ENCODE results near the gene HIGD1B.
A peak's percentile ranks its signal among the peaks of the same experiment; 100 is the strongest.

Gene HIGD1B

GRCh38 chr17:44840274-44840673, 7.4 kb upstream of the HIGD1B start:
- TF ChIP-seq, protein P1, sequence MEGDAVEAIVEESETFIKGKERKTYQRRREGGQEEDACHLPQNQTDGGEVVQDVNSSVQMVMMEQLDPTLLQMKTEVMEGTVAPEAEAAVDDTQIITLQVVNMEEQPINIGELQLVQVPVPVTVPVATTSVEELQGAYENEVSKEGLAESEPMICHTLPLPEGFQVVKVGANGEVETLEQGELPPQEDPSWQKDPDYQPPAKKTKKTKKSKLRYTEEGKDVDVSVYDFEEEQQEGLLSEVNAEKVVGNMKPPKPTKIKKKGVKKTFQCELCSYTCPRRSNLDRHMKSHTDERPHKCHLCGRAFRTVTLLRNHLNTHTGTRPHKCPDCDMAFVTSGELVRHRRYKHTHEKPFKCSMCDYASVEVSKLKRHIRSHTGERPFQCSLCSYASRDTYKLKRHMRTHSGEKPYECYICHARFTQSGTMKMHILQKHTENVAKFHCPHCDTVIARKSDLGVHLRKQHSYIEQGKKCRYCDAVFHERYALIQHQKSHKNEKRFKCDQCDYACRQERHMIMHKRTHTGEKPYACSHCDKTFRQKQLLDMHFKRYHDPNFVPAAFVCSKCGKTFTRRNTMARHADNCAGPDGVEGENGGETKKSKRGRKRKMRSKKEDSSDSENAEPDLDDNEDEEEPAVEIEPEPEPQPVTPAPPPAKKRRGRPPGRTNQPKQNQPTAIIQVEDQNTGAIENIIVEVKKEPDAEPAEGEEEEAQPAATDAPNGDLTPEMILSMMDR (IDR thresholded peaks at IDR 0.05; ENCODE audit: extremely low read depth, insufficient read depth, missing control alignments): no peak
- in situ Hi-C loops (cut with MboI; ENCODE audit: low pct_unique_long_range_greater_than_20kb, low sequenced_read_pairs, unreplicated experiment): no loop called here
- DNase-seq (ENCODE audit: low spot score): no peak

DNA sequence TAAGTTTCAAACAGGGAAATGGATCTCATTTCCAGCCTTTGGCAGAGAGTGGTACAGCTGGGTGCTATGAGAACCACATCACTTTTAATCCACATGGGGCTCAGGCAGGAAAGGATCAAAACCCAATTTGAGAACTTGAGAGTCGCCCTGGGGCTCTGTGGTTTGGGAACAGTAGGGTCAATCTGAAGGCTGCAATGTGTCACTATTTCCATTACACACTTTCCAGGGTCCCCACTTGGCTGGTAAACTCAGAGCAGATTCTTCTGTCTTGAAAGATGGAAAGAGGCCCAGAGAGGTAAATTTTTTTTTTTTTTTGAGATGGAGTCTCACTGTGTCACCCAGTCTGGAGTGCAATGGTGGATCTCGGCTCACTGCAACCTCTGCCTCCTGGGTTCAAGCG, 6.7 kb upstream of the HIGD1B start:
- TF ChIP-seq, protein P1 (IDR thresholded peaks at IDR 0.05; ENCODE audit: extremely low read depth, insufficient read depth, missing control alignments): no peak
- in situ Hi-C loops (cut with MboI; ENCODE audit: low pct_unique_long_range_greater_than_20kb, low sequenced_read_pairs, unreplicated experiment): no loop called here
- DNase-seq (ENCODE audit: low spot score): peak; percentile 10

DNA sequence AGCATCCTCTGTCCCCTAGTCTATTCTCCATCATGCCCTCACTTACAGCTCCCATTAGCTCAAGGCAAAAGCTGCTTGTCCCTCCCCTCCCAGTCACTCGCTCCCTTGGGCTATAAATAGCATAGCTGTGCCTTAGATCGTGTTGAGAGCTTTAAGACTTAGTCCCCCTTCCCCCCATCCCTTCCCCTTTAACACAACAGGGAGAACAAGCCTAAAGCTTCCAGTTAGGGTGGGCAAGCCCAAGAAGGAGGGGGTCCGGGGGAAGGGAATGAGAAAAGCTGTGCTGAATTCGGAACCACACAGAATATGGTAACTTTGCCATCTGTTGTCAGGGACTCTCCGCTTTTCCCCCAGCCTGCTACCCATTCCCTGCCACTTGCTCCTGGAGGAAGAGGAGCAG, 4.9 kb upstream of the HIGD1B start:
- DNase-seq (ENCODE audit: low spot score): no peak
- in situ Hi-C loops (cut with MboI; ENCODE audit: low pct_unique_long_range_greater_than_20kb, low sequenced_read_pairs, unreplicated experiment): no loop called here
- TF ChIP-seq, protein P1 (IDR thresholded peaks at IDR 0.05; ENCODE audit: extremely low read depth, insufficient read depth, missing control alignments): no peak

DNA sequence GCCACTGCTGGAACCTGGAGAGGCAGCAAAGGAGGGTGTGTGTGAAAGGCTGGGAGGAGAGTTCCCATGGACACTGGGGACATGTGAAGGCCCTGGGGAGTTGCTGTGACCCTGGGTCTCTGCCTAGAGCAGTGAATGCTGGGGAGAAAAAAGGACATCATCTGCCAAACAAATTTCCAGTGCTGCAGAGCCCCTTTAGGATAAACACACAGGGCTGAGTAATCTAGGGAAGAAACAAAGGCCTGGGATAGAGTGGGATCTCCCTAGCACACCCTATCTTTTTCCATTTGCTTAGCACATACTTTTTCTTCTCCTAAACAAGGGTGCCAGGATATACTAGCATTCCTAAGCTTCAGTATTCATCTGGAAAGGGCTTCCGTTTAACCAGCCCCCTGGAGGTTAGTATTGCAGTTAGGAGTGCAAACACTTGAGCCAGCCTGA, 3.3 kb upstream of the HIGD1B start:
- TF ChIP-seq, protein P1 (IDR thresholded peaks at IDR 0.05; ENCODE audit: extremely low read depth, insufficient read depth, missing control alignments): no peak
- in situ Hi-C loops (cut with MboI; ENCODE audit: low pct_unique_long_range_greater_than_20kb, low sequenced_read_pairs, unreplicated experiment): no loop called here
- no peak for DNase-seq (ENCODE audit: low spot score)

DNA sequence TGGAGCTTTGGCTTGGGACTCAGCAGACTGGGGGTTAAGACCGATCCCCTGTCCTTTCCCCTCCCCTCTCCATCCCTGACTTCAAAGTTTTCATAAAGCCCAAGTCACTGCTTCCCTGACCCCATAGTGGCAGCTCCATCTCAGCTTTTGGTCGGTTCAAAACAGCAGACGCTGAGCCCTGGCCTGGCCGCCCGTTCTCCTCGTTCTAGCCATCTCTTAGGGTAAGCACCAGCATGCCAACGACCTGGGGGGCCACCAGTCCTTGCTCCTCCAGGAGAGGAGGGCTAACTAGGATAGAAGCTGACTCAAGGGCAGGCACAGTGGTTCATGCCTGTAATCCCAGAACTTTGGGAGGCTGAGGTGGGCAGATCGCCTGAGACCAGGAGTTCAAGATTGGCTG, 1.5 kb upstream of the HIGD1B start:
- in situ Hi-C loops (cut with MboI; ENCODE audit: low pct_unique_long_range_greater_than_20kb, low sequenced_read_pairs, unreplicated experiment): no loop called here
- TF ChIP-seq, protein P1 (IDR thresholded peaks at IDR 0.05; ENCODE audit: extremely low read depth, insufficient read depth, missing control alignments): no peak
- no peak for DNase-seq (ENCODE audit: low spot score)

DNA sequence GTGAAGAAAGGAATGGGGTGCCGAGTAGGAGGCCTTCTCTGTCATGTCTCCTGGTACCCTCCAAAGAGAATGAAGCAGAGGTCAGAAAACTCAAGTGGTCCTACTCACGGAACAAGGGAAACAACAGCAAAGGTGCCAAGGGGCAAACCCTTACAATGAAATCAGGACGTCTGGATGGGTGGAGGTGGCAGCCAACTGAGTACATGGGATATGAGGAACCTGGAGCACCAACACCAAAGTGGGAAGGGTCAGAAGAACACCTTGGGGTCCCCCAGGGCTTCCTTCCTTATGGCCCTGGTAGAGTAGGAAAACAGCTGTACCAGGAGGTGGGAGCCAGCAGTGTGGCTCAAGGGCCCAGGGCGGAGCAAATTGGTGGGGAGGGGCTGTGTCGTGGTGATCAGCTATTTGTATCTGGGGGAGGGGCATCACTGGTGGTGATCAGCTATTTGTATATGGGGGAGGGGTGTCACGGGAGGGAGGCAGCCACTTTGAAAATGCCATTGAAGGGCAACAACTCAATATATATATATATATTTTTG, 643 bp downstream of the HIGD1B start:
- in situ Hi-C loops (cut with MboI; ENCODE audit: low pct_unique_long_range_greater_than_20kb, low sequenced_read_pairs, unreplicated experiment): no loop called here

More for the DNA sequence above, 643 bp downstream of the HIGD1B start:
- no peak for DNase-seq (ENCODE audit: low spot score)
- TF ChIP-seq, protein P1 (IDR thresholded peaks at IDR 0.05; ENCODE audit: extremely low read depth, insufficient read depth, missing control alignments): no peak
